ENCODE results near the gene THAP7. TPM values are rescaled to one million over a fixed set of nuclear protein-coding genes. Genes with fewer than 3 reads are reported as not detected.

The THAP7 gene
- total and polyA plus RNA-seq, 2 of the 13 experiments (the other 11 are each of a cell fraction or from before 2014, with no cell fraction given), result 13.0 to 25.5 TPM

DNA sequence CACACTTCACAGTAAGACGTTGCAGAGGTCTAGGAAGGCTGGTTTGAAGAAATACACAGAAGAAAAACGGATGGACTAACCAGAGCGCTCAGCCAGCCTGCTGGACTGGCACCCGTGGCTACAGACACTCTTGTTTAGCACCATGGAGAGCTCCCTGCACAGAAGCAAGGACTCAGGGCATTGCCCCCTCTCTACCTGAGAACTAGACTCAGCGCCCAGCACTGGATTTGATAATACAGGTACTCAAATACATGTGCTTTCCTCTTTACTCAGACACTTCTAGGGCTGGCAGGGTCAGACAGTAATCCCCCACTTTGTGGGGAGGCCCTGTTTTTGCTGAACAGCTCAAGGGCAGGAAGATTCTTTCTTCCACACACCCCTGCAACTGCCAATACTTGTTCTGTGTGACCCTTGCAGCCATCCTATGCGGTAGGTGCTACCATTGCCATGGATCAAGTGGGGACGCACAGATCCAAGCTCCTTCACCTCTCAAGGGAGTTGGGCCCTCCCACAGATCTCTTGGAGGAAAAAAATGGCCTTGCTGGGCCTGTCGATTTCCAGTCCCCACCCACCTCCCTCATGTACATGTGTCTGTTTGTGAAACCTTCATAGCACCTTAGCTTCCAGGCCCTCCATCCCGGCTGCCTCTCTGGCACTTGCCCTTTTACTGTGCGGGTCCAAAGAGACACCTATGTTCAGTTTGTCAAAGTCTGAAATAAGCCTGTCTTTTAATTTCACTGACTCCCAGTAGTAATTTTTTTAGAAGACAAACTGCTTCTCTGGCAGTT is 7.9 kb upstream of the THAP7 start (continued):
- TF ChIP-seq, protein P1, sequence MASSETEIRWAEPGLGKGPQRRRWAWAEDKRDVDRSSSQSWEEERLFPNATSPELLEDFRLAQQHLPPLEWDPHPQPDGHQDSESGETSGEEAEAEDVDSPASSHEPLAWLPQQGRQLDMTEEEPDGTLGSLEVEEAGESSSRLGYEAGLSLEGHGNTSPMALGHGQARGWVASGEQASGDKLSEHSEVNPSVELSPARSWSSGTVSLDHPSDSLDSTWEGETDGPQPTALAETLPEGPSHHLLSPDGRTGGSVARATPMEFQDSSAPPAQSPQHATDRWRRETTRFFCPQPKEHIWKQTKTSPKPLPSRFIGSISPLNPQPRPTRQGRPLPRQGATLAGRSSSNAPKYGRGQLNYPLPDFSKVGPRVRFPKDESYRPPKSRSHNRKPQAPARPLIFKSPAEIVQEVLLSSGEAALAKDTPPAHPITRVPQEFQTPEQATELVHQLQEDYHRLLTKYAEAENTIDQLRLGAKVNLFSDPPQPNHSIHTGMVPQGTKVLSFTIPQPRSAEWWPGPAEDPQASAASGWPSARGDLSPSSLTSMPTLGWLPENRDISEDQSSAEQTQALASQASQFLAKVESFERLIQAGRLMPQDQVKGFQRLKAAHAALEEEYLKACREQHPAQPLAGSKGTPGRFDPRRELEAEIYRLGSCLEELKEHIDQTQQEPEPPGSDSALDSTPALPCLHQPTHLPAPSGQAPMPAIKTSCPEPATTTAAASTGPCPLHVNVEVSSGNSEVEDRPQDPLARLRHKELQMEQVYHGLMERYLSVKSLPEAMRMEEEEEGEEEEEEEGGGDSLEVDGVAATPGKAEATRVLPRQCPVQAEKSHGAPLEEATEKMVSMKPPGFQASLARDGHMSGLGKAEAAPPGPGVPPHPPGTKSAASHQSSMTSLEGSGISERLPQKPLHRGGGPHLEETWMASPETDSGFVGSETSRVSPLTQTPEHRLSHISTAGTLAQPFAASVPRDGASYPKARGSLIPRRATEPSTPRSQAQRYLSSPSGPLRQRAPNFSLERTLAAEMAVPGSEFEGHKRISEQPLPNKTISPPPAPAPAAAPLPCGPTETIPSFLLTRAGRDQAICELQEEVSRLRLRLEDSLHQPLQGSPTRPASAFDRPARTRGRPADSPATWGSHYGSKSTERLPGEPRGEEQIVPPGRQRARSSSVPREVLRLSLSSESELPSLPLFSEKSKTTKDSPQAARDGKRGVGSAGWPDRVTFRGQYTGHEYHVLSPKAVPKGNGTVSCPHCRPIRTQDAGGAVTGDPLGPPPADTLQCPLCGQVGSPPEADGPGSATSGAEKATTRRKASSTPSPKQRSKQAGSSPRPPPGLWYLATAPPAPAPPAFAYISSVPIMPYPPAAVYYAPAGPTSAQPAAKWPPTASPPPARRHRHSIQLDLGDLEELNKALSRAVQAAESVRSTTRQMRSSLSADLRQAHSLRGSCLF (CRISPR knock-in tag; IDR thresholded peaks at IDR 0.05; ENCODE audit: borderline replicate concordance), result peak; percentile 70; the same call in 1 of the 2 replicates
- TF ChIP-seq MTA3 (CRISPR knock-in tag; IDR thresholded peaks at IDR 0.05) (no peak), SCMH1 (CRISPR knock-in tag; IDR thresholded peaks at IDR 0.05; ENCODE audit: borderline replicate concordance) (no peak), ZNF33B (CRISPR knock-in tag; IDR thresholded peaks at IDR 0.05) (no peak), ADNP (CRISPR knock-in tag; IDR thresholded peaks at IDR 0.05) (no peak), KAT7 (CRISPR knock-in tag; IDR thresholded peaks at IDR 0.05; ENCODE audit: borderline replicate concordance) (no peak), ZSCAN22 (CRISPR knock-in tag; IDR thresholded peaks at IDR 0.05) (no peak), ATF1 (CRISPR knock-in tag; IDR thresholded peaks at IDR 0.05) (no peak), PTBP1 (IDR thresholded peaks at IDR 0.05; ENCODE audit: low read depth, low read length, poor library complexity, severe bottlenecking) (no peak), KMT2A (CRISPR knock-in tag; IDR thresholded peaks at IDR 0.05) (no peak), PHF5A (CRISPR knock-in tag; IDR thresholded peaks at IDR 0.05; ENCODE audit: low read depth, unreplicated experiment) (peak; percentile 35), SUZ12 (IDR thresholded peaks at IDR 0.05; ENCODE audit: low read depth, low read length) (no peak), ZNF232 (CRISPR knock-in tag; IDR thresholded peaks at IDR 0.05; ENCODE audit: borderline replicate concordance) (peak; percentile 97), ISX (CRISPR knock-in tag; conservative IDR thresholded peaks at IDR 0.05) (peak; percentile 71; the same call in 1 of the 2 replicates)
- TF ChIP-seq, protein P2, sequence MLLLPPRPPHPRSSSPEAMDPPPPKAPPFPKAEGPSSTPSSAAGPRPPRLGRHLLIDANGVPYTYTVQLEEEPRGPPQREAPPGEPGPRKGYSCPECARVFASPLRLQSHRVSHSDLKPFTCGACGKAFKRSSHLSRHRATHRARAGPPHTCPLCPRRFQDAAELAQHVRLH (CRISPR knock-in tag; IDR thresholded peaks at IDR 0.05; ENCODE audit: borderline replicate concordance, low read depth), result peak; percentile 95
- TF ChIP-seq, protein P3, sequence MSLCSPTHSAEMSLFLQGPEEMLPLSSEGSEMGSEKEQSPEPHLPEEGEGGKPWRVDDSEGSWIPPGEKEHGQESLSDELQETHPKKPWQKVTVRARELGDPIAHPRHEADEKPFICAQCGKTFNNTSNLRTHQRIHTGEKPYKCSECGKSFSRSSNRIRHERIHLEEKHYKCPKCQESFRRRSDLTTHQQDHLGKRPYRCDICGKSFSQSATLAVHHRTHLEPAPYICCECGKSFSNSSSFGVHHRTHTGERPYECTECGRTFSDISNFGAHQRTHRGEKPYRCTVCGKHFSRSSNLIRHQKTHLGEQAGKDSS (CRISPR knock-in tag; IDR thresholded peaks at IDR 0.05; ENCODE audit: borderline replicate concordance, low read depth), result no peak; the same call in 1 of the 2 replicates
- TF ChIP-seq, protein P4, sequence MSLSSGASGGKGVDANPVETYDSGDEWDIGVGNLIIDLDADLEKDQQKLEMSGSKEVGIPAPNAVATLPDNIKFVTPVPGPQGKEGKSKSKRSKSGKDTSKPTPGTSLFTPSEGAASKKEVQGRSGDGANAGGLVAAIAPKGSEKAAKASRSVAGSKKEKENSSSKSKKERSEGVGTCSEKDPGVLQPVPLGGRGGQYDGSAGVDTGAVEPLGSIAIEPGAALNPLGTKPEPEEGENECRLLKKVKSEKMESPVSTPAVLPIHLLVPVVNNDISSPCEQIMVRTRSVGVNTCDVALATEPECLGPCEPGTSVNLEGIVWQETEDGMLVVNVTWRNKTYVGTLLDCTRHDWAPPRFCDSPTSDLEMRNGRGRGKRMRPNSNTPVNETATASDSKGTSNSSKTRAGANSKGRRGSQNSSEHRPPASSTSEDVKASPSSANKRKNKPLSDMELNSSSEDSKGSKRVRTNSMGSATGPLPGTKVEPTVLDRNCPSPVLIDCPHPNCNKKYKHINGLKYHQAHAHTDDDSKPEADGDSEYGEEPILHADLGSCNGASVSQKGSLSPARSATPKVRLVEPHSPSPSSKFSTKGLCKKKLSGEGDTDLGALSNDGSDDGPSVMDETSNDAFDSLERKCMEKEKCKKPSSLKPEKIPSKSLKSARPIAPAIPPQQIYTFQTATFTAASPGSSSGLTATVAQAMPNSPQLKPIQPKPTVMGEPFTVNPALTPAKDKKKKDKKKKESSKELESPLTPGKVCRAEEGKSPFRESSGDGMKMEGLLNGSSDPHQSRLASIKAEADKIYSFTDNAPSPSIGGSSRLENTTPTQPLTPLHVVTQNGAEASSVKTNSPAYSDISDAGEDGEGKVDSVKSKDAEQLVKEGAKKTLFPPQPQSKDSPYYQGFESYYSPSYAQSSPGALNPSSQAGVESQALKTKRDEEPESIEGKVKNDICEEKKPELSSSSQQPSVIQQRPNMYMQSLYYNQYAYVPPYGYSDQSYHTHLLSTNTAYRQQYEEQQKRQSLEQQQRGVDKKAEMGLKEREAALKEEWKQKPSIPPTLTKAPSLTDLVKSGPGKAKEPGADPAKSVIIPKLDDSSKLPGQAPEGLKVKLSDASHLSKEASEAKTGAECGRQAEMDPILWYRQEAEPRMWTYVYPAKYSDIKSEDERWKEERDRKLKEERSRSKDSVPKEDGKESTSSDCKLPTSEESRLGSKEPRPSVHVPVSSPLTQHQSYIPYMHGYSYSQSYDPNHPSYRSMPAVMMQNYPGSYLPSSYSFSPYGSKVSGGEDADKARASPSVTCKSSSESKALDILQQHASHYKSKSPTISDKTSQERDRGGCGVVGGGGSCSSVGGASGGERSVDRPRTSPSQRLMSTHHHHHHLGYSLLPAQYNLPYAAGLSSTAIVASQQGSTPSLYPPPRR (CRISPR knock-in tag; IDR thresholded peaks at IDR 0.05; ENCODE audit: borderline replicate concordance), result no peak
